Neural cell (in vitro differentiated cells): Measurements from ENCODE around the gene RHOBTB1. TPM values are rescaled to one million over a fixed set of nuclear protein-coding genes. Genes with fewer than 3 reads are reported as not detected.

Source experiments
- H2AFZ ChIP-seq: fragments of 200-600, 300-800 bp; sonication (generic), shearing (Covaris generic); 2 replicates; pipeline ENCODE4 v1.6.0; 2014; ENCODE audit warnings: low read depth, mild to moderate bottlenecking, antibody characterized with exemption, low read length, moderate library complexity
- H3F3A ChIP-seq: fragments of 200-600 bp; shearing (Covaris generic); 2 replicates; pipeline ENCODE4 v1.6.1; 2016; ENCODE audit warnings: mild to moderate bottlenecking, moderate library complexity, mixed read lengths, antibody characterized with exemption, low read length; ENCODE audit not compliant: insufficient read depth, poor library complexity, severe bottlenecking
- H3K27ac ChIP-seq: fragments of 200-600, 300-800 bp; sonication (generic), shearing (Covaris generic); 2 replicates; pipeline ENCODE4 v1.5.1; 2014; ENCODE audit warnings: mild to moderate bottlenecking, low read length, moderate library complexity
- H3K27me3 ChIP-seq: fragments of 300-800, 200-600 bp; sonication (generic), shearing (Covaris generic); 2 replicates; pipeline ENCODE4 v1.6.0; 2014; ENCODE audit warnings: mild to moderate bottlenecking, low read depth, low read length, moderate library complexity; ENCODE audit not compliant: insufficient read depth
- H3K36me3 ChIP-seq: fragments of 300-800, 200-600 bp; sonication (generic), shearing (Covaris generic); 2 replicates; pipeline ENCODE4 v1.5.1; 2014; ENCODE audit warnings: mild to moderate bottlenecking, antibody characterized with exemption, low read length, moderate library complexity; ENCODE audit not compliant: insufficient read depth
- H3K4me2 ChIP-seq: fragments of 300-800, 200-600 bp; sonication (generic), shearing (Covaris generic); 2 replicates; pipeline ENCODE4 v1.6.0; 2014; ENCODE audit warnings: mild to moderate bottlenecking, low read length
- H3K4me3 ChIP-seq: fragments of 300-800, 200-600 bp; sonication (generic), shearing (Covaris generic); 2 replicates; pipeline ENCODE4 v1.5.1; 2014; ENCODE audit warnings: mild to moderate bottlenecking, low read length, moderate library complexity
- H3K79me2 ChIP-seq: fragments of 200-600 bp; shearing (Covaris generic); replicated peaks from 2 replicates; pipeline ENCODE4 v1.6.0; 2014; ENCODE audit warnings: mild to moderate bottlenecking, low read length, moderate library complexity; ENCODE audit not compliant: insufficient read depth
- H3K9ac ChIP-seq: fragments of 300-800, 200-600 bp; sonication (generic), shearing (Covaris generic); 2 replicates; pipeline ENCODE4 v1.6.1; 2016; ENCODE audit warnings: mild to moderate bottlenecking, low read length, mixed read lengths
- H3K9me2 ChIP-seq: fragments of 200-600 bp; shearing (Covaris generic); 2 replicates; pipeline ENCODE4 v1.6.1; 2016; ENCODE audit warnings: mild to moderate bottlenecking, low read length, mixed read lengths; ENCODE audit not compliant: insufficient read depth
- H3K9me3 ChIP-seq: fragments of 200-600, 300-800 bp; sonication (generic), shearing (Covaris generic); 2 replicates; pipeline ENCODE4 v1.6.1; 2016; ENCODE audit warnings: mild to moderate bottlenecking, mixed run types, low read length, moderate library complexity, mixed read lengths
- H4K20me1 ChIP-seq: fragments of 200-600 bp; shearing (Covaris generic); 2 replicates; pipeline ENCODE4 v1.6.1; 2016; ENCODE audit warnings: mild to moderate bottlenecking, mixed run types; ENCODE audit not compliant: insufficient read depth
- CTCF ChIP-seq: fragments of 450-650 bp; IDR thresholded peaks from 2 replicates; pipeline ENCODE4 v1.5.1; 2014; ENCODE audit warnings: antibody characterized with exemption, mild to moderate bottlenecking, moderate library complexity; ENCODE audit not compliant: poor library complexity, severe bottlenecking
- EP300 ChIP-seq: fragments of 450-650 bp; conservative IDR thresholded peaks from 2 replicates; pipeline ENCODE4 v1.6.1; 2014; ENCODE audit warnings: antibody characterized with exemption, mild to moderate bottlenecking, moderate library complexity; ENCODE audit not compliant: poor library complexity, severe bottlenecking
- EZH2 ChIP-seq: fragments of 200-600, 300-800 bp; shearing (Covaris generic), sonication (generic); IDR thresholded peaks from 2 replicates; pipeline ENCODE4 v1.6.1; 2014; ENCODE audit warnings: antibody characterized with exemption, low read length, borderline replicate concordance, mild to moderate bottlenecking; ENCODE audit not compliant: insufficient read depth, poor library complexity, severe bottlenecking
- MXI1 ChIP-seq: fragments of 450-650 bp; conservative IDR thresholded peaks from 2 replicates; pipeline ENCODE4 v1.6.1; 2014; ENCODE audit warnings: antibody characterized with exemption, mild to moderate bottlenecking; ENCODE audit not compliant: poor library complexity, severe bottlenecking
- POLR2AphosphoS5 ChIP-seq: IDR thresholded peaks from 2 replicates; pipeline ENCODE4 v1.6.1; 2012
- RAD21 ChIP-seq: fragments of 450-650 bp; conservative IDR thresholded peaks from 2 replicates; pipeline ENCODE4 v1.6.1; 2014; ENCODE audit warnings: antibody characterized with exemption, mild to moderate bottlenecking, moderate library complexity
- REST ChIP-seq: IDR thresholded peaks from 2 replicates; pipeline ENCODE4 v1.6.1; 2012; ENCODE audit warnings: borderline replicate concordance
- SMC3 ChIP-seq: fragments of 450-650 bp; conservative IDR thresholded peaks from 2 replicates; pipeline ENCODE4 v1.6.1; 2014; ENCODE audit warnings: antibody characterized with exemption, mild to moderate bottlenecking, moderate library complexity; ENCODE audit not compliant: poor library complexity
- TAF1 ChIP-seq: IDR thresholded peaks from 2 replicates; pipeline ENCODE4 v1.6.1; 2012; ENCODE audit warnings: low read depth
- polyA plus RNA-seq: library from polyadenylated mRNA; depleted of rRNA; stranded (reverse); fragments of >200 nt; gene quantifications from 2 replicates; pipeline ENCODE4 v1.2.3, GENCODE V29; 2014
- small RNA-seq, 3 experiments: library from RNA; depleted of rRNA; stranded (forward); fragments of <200 nt; gene quantifications; one replicate each; pipeline ENCODE3, GENCODE V24; 2012

Gene RHOBTB1
- polyA plus RNA-seq, 1 donor from 2014 or later, result 10.5 TPM

GRCh38 chr10:60820093-60820754 is 123.8 kb downstream of the RHOBTB1 start:
- H3K27me3 ChIP-seq, result no peaks in the 10 kb centered on the region
- no peaks in the 10 kb centered on the region for H3F3A ChIP-seq
- no peaks in the 10 kb centered on the region for H3K9me3 ChIP-seq
- no peak overlapping the region for H3K4me3 ChIP-seq
- H4K20me1 ChIP-seq, result no peaks in the 10 kb centered on the region
- H3K9ac ChIP-seq, result no peak overlapping the region
- H3K36me3 ChIP-seq, result no peaks in the 10 kb centered on the region
- TF ChIP-seq MXI1 (no peak), REST (no peak), EP300 (no peak), RAD21 (no peak), EZH2 (no peak), TAF1 (no peak), POLR2AphosphoS5 (no peak), SMC3 (no peak), CTCF (no peak)
- H3K4me2 ChIP-seq, result no peak overlapping the region
- H3K27ac ChIP-seq, result no peak overlapping the region
- no peaks in the 10 kb centered on the region for H3K9me2 ChIP-seq
- H2AFZ ChIP-seq, result no peak overlapping the region
- no peaks in the 10 kb centered on the region for H3K79me2 ChIP-seq

Small RNA genes lying within 50 kb of the gene (small RNA-seq; reads per million reads assigned to genes)
- 0 to 10.4 (median 0.58) reads per million in 3 experiments for gene RNU2-72P

Other genes starting within 250 kb of the RHOBTB1 start
- gene CDK1, start 165.7 kb downstream of the RHOBTB1 start, polyA plus RNA-seq, result 4.0 and 4.5 TPM in 2 replicates